Measurements from ENCODE around the gene MINDY4. TPM values are rescaled to one million over a fixed set of nuclear protein-coding genes. Genes with fewer than 3 reads are reported as not detected.
A peak's percentile ranks its signal among the peaks of the same experiment; 100 is the strongest.

Gene MINDY4
- total RNA-seq, 2 donors from 2014 or later, result 1.6 to 1.8 TPM

DNA sequence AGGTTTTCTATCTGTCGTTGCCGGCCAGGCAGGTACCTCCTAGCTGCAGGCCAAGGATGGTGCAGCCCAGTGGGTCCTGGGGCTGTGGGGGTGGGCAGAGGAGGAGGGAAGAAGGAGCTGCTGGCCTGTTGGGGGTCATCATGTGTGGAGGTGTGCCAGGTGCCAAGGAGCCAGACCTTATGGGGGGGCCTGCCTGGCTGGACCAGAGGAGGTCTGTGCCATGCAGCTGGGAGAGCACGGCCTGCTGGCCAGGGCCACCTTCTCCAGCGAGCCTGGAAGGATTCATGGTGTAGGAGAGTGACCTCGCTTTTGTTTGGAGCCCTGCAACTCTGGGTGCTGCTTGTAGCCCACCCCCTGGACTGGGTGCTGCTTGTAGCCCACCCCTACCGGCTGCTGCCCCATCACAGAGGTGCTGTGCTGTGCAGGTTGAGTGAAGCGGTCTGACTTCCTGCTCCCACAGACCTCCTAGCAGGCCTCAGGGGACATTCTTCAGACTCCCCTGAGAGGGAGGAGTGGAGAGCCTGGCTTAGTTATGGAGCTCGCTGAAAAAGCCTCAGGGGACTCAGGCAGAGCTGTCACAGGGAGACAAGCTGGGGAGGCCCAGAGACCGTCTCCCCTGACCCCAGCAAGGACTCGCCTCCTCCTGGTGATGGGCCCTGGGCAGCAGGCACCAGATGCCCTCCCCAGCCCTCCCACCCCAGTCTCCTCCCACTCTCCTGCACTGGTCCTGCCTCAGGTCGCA lies 72.7 kb downstream of the MINDY4 start:
- Mint-ChIP-seq H3K4me1 (peaks cover 7% of the 10 kb centered on the region), H3K36me3 (ENCODE audit: low read depth) (peaks cover 2% of the 10 kb centered on the region), H3K27ac (no peak overlapping the region), H3K4me3 (no peak overlapping the region), H3K27me3 (no peaks in the 10 kb centered on the region)
- no peak for ATAC-seq
- no peak for DNase-seq
- H3K9me3 ChIP-seq (ENCODE audit: control insufficient read depth, low read length, poor library complexity, severe bottlenecking), result no peaks in the 10 kb centered on the region

- Mint-ChIP-seq H3K27me3 (no peaks in the 10 kb centered on the region), H3K4me1 (peaks cover 7% of the 10 kb centered on the region), H3K4me3 (no peak overlapping the region), H3K27ac (no peak overlapping the region), H3K36me3 (ENCODE audit: low read depth) (peaks cover 2% of the 10 kb centered on the region)
- DNase-seq (no peak), ATAC-seq (no peak)
- H3K9me3 ChIP-seq (ENCODE audit: control insufficient read depth, low read length, poor library complexity, severe bottlenecking), result no peaks in the 10 kb centered on the region
Observed at GRCh38 chr7:30844483-30844874, 73.3 kb downstream of the MINDY4 start.

DNA sequence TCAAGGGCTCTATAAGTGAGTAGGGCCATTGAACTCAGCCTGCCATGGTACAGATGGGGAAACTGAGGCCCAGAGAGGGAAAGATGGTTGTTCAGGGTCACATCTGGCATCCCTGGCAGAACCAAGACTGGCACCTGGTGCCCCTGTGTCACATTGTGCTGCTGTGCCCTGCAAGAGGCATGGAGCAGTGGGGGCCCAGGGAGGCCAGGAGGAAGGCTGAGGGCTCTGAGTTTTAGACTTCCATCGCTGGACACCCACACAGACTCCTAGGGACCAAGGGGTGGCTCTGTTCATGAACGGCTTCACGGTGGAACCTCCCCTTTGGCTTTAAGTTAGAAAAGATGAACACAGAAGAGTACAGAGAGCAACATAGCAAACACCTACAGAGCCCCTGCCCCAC lies 73.7 kb downstream of the MINDY4 start:
- no peak for DNase-seq
- peaks cover 4% of the 10 kb centered on the region for H3K36me3 Mint-ChIP-seq (ENCODE audit: low read depth)
- H3K4me1 Mint-ChIP-seq, result peaks cover 7% of the 10 kb centered on the region
- no peaks in the 10 kb centered on the region for H3K9me3 ChIP-seq (ENCODE audit: control insufficient read depth, low read length, poor library complexity, severe bottlenecking)
- H3K4me3 Mint-ChIP-seq, result no peak overlapping the region
- H3K27me3 Mint-ChIP-seq, result no peaks in the 10 kb centered on the region
- ATAC-seq, result no peak
- H3K27ac Mint-ChIP-seq, result no peak overlapping the region

- H3K4me1 Mint-ChIP-seq, result peaks cover 7% of the 10 kb centered on the region
- no peaks in the 10 kb centered on the region for H3K9me3 ChIP-seq (ENCODE audit: control insufficient read depth, low read length, poor library complexity, severe bottlenecking)
- H3K36me3 Mint-ChIP-seq (ENCODE audit: low read depth), result peaks cover 4% of the 10 kb centered on the region
- H3K4me3 Mint-ChIP-seq, result no peak overlapping the region
- peaks cover 6% of the 10 kb centered on the region for H3K27me3 Mint-ChIP-seq
- no peak for DNase-seq
- no peak overlapping the region for H3K27ac Mint-ChIP-seq
- no peak for ATAC-seq
Observed at GRCh38 chr7:30845426-30846135, 74.4 kb downstream of the MINDY4 start.

GRCh38 chr7:30846378-30846777 lies 75.2 kb downstream of the MINDY4 start:
- ATAC-seq (no peak), DNase-seq (no peak)
- Mint-ChIP-seq H3K27ac (no peak overlapping the region), H3K4me1 (peaks cover 7% of the 10 kb centered on the region), H3K27me3 (peaks cover 10% of the 10 kb centered on the region), H3K36me3 (ENCODE audit: low read depth) (peaks cover 5% of the 10 kb centered on the region), H3K4me3 (no peak overlapping the region)
- no peaks in the 10 kb centered on the region for H3K9me3 ChIP-seq (ENCODE audit: control insufficient read depth, low read length, poor library complexity, severe bottlenecking)

- Mint-ChIP-seq H3K4me3 (no peak overlapping the region), H3K27ac (no peak overlapping the region), H3K27me3 (peaks cover 10% of the 10 kb centered on the region), H3K4me1 (peaks cover 2% of the 10 kb centered on the region), H3K36me3 (ENCODE audit: low read depth) (peaks cover 5% of the 10 kb centered on the region)
- DNase-seq (no peak), ATAC-seq (no peak)
- H3K9me3 ChIP-seq (ENCODE audit: control insufficient read depth, low read length, poor library complexity, severe bottlenecking), result no peaks in the 10 kb centered on the region
Observed at GRCh38 chr7:30848121-30848855, 77.1 kb downstream of the MINDY4 start.

DNA sequence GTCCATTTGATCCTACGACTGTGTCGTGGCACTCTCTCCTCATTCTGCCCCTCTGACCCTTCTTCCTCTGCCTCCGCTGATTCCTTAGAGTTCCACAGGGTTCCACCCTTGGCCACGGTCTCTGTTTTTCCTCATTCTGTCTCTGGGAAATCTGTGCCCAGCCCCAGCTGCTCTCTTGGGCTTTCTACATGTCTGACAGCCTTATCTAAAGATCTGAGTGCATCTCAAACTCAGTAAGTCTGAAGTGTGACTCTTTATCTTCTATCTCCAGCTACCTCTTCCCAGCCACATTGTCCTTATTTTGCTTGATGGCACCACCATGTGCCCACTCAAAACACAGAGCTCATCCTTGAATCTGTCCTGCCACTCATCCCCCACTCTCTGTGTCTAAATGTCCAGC lies 78.3 kb downstream of the MINDY4 start:
- ATAC-seq (no peak), DNase-seq (no peak)

DNA sequence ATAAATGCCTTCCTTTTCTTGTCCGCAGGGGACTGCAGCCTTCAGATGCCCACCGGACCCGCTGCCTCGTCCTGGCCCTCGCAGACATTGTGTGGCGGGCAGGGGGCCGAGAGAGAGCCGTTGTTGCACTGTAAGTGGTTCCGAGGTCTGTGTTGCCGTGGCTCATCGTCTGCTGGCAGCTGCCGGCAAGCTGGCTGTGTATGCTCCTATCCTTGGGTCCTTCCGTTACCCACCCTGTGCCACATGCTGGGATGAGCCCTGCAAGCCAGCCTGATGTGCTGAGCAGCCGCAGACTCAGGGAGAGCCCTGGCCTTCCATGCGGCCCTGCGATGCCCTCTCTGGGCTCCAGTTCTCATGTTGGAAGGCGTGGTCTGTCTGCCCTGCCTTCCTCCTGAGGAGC lies 79.2 kb downstream of the MINDY4 start:
- Mint-ChIP-seq H3K27ac (peak overlapping the region; percentile 63), H3K36me3 (ENCODE audit: low read depth) (peaks cover 5% of the 10 kb centered on the region), H3K4me1 (peaks cover 2% of the 10 kb centered on the region), H3K27me3 (peaks cover 10% of the 10 kb centered on the region), H3K4me3 (no peak overlapping the region)
- no peak for DNase-seq
- H3K9me3 ChIP-seq (ENCODE audit: control insufficient read depth, low read length, poor library complexity, severe bottlenecking), result no peaks in the 10 kb centered on the region
- no peak for ATAC-seq

More for the DNA sequence above, 78.3 kb downstream of the MINDY4 start:
- Mint-ChIP-seq H3K27me3 (peaks cover 10% of the 10 kb centered on the region), H3K4me1 (peaks cover 2% of the 10 kb centered on the region), H3K4me3 (no peak overlapping the region), H3K36me3 (ENCODE audit: low read depth) (peaks cover 5% of the 10 kb centered on the region), H3K27ac (peak overlapping the region; percentile 63)
- H3K9me3 ChIP-seq (ENCODE audit: control insufficient read depth, low read length, poor library complexity, severe bottlenecking), result no peaks in the 10 kb centered on the region

DNA sequence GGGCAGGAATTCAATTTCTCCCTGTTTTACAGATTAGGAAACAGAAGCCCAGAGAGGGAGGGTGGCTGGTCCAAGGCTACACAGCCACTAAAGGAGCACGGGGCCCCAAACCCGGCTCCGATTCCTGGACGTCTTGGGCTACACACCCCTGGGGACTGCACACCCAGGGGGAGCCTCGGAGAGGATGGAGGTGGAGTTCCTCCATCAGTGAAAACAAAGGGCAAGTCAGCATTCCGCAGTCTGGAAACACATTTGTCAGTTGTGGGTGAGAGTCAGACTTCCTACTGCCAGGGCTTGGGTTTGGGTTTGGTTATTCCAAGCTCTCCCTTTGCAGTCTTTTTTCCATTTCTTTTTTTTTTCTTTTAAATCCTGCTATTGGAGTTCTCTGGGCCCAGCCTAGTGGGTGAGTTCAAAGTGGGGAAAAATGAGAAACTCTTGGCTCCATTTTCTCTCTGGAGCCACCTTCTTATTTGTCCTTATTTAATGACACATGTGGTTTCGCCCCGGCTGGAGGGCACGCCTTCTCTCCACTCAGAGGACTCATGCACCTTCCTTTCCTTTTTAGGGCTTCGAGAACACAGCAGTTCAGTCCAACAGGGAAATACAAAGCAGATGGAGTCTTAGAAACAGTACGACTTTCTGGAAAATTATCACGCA lies 80.6 kb downstream of the MINDY4 start:
- H3K27me3 Mint-ChIP-seq, result peaks cover 10% of the 10 kb centered on the region
- H3K27ac Mint-ChIP-seq, result no peak overlapping the region
- no peaks in the 10 kb centered on the region for H3K9me3 ChIP-seq (ENCODE audit: control insufficient read depth, low read length, poor library complexity, severe bottlenecking)
- H3K4me1 Mint-ChIP-seq, result peaks cover 2% of the 10 kb centered on the region
- H3K36me3 Mint-ChIP-seq (ENCODE audit: low read depth), result peaks cover 5% of the 10 kb centered on the region
- no peak overlapping the region for H3K4me3 Mint-ChIP-seq
- ATAC-seq, result no peak
- DNase-seq, result no peak

DNA sequence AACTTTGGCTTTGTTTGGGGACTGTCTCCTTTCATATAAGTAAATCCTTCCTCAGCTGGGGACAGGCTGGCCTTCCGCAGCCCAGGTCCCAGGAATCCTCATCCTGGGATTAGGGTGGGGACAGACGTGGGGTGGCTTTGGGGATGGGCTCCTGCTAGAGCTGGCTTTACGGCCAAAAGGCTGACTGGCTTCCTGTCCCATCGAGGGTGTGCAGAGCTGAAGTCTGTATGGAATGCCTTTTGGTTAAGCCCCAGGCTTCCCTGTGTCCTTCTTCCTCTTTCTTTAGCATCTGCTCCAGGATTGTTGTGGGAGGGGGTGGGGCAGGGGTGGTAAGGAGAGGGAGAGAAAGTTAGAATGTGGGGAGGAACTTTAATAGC lies 81.1 kb downstream of the MINDY4 start:
- DNase-seq, result no peak
- H3K27ac Mint-ChIP-seq, result no peak overlapping the region
- no peaks in the 10 kb centered on the region for H3K4me1 Mint-ChIP-seq
- no peaks in the 10 kb centered on the region for H3K9me3 ChIP-seq (ENCODE audit: control insufficient read depth, low read length, poor library complexity, severe bottlenecking)
- H3K4me3 Mint-ChIP-seq, result no peak overlapping the region
- no peak for ATAC-seq
- peaks cover 5% of the 10 kb centered on the region for H3K36me3 Mint-ChIP-seq (ENCODE audit: low read depth)
- peaks cover 10% of the 10 kb centered on the region for H3K27me3 Mint-ChIP-seq

- H3K4me1 Mint-ChIP-seq, result no peaks in the 10 kb centered on the region
- no peak overlapping the region for H3K27ac Mint-ChIP-seq
- H3K9me3 ChIP-seq (ENCODE audit: control insufficient read depth, low read length, poor library complexity, severe bottlenecking), result no peaks in the 10 kb centered on the region
- H3K27me3 Mint-ChIP-seq, result peaks cover 10% of the 10 kb centered on the region
- peaks cover 5% of the 10 kb centered on the region for H3K36me3 Mint-ChIP-seq (ENCODE audit: low read depth)
- H3K4me3 Mint-ChIP-seq, result no peak overlapping the region
- DNase-seq (no peak), ATAC-seq (no peak)
Observed at GRCh38 chr7:30852744-30853288, 81.6 kb downstream of the MINDY4 start.

- peaks cover 10% of the 10 kb centered on the region for H3K27me3 Mint-ChIP-seq
- peaks cover 2% of the 10 kb centered on the region for H3K9me3 ChIP-seq (ENCODE audit: control insufficient read depth, low read length, poor library complexity, severe bottlenecking)
- ATAC-seq (no peak), DNase-seq (no peak)
- H3K4me3 Mint-ChIP-seq, result no peak overlapping the region
- H3K4me1 Mint-ChIP-seq, result no peaks in the 10 kb centered on the region
- H3K36me3 Mint-ChIP-seq (ENCODE audit: low read depth), result peaks cover 5% of the 10 kb centered on the region
- H3K27ac Mint-ChIP-seq, result no peak overlapping the region
Observed at GRCh38 chr7:30853576-30853975, 82.4 kb downstream of the MINDY4 start.

- H3K9me3 ChIP-seq (ENCODE audit: control insufficient read depth, low read length, poor library complexity, severe bottlenecking), result peaks cover 2% of the 10 kb centered on the region
- Mint-ChIP-seq H3K27ac (no peak overlapping the region), H3K4me1 (no peaks in the 10 kb centered on the region), H3K4me3 (no peak overlapping the region), H3K36me3 (ENCODE audit: low read depth) (peaks cover under 1% of the 10 kb centered on the region), H3K27me3 (peaks cover 1% of the 10 kb centered on the region)
- no peak for ATAC-seq
- DNase-seq, result no peak
Observed at GRCh38 chr7:30855936-30856335, 84.7 kb downstream of the MINDY4 start.
